HG03060 (cell line): Measurements from ENCODE around the gene CYP4F12.
"Not testable (repeated sequence)": the region's sequence is repeated elsewhere in the genome, so short reads cannot be mapped to it uniquely, and the experiment has no call there.

Experiments used
- ATAC-seq: cut with Tn5 transposase; IDR thresholded peaks from one replicate; pipeline ENCODE4 v1.9.1; 2021; ENCODE audit warnings: low read depth, moderate number of reproducible peaks; ENCODE audit not compliant: unreplicated experiment

The CYP4F12 gene

GRCh38 chr19:15644816-15645215, 28.1 kb upstream of the CYP4F12 start:
- no peak for ATAC-seq

- no peak for ATAC-seq
Observed at GRCh38 chr19:15649526-15649925, 23.4 kb upstream of the CYP4F12 start.

- ATAC-seq = not testable (repeated sequence)
Observed at GRCh38 chr19:15650123-15650522, 22.8 kb upstream of the CYP4F12 start.

- no peak for ATAC-seq
Observed at GRCh38 chr19:15651791-15652190, 21.1 kb upstream of the CYP4F12 start.

GRCh38 chr19:15652559-15653278, 20.2 kb upstream of the CYP4F12 start:
- ATAC-seq = no peak

GRCh38 chr19:15656467-15656866, 16.4 kb upstream of the CYP4F12 start:
- ATAC-seq = no peak

GRCh38 chr19:15663247-15663646, 9.6 kb upstream of the CYP4F12 start:
- no peak for ATAC-seq

GRCh38 chr19:15666186-15666585, 6.7 kb upstream of the CYP4F12 start:
- no peak for ATAC-seq

- no peak for ATAC-seq
Observed at GRCh38 chr19:15666883-15667282, 6.0 kb upstream of the CYP4F12 start.

- no peak for ATAC-seq
Observed at GRCh38 chr19:15669440-15669839, 3.4 kb upstream of the CYP4F12 start.

GRCh38 chr19:15669891-15670290, 3.0 kb upstream of the CYP4F12 start:
- ATAC-seq = no peak

GRCh38 chr19:15671237-15671821, 1.6 kb upstream of the CYP4F12 start:
- no peak for ATAC-seq

- no peak for ATAC-seq
Observed at GRCh38 chr19:15671891-15672579, 852 bp upstream of the CYP4F12 start.

GRCh38 chr19:15673176-15673654, 328 bp downstream of the CYP4F12 start:
- ATAC-seq = no peak

- ATAC-seq = no peak
Observed at GRCh38 chr19:15675560-15675959, 2.7 kb downstream of the CYP4F12 start.

GRCh38 chr19:15679089-15679488, 6.2 kb downstream of the CYP4F12 start:
- ATAC-seq = no peak

- not testable (repeated sequence) for ATAC-seq
Observed at GRCh38 chr19:15679865-15680264, 7.0 kb downstream of the CYP4F12 start.

- ATAC-seq = no peak
Observed at GRCh38 chr19:15680478-15681322, 7.8 kb downstream of the CYP4F12 start.

- ATAC-seq = no peak
Observed at GRCh38 chr19:15683411-15683810, 10.5 kb downstream of the CYP4F12 start.

GRCh38 chr19:15684828-15685227, 11.9 kb downstream of the CYP4F12 start:
- ATAC-seq = no peak
